Mucosa of rectum (tissue), 2 donors: Measurements from ENCODE around the gene CDHR2.
A peak's percentile ranks its signal among the peaks of the same experiment; 100 is the strongest.

ENCODE experiments used
- H3K27ac ChIP-seq, 2 donors: one replicate each; pipeline ENCODE4 v1.7.0; 2013; ENCODE audit warnings: inconsistent platforms in 2 of 2, low read depth in 2 of 2, low read length in 2 of 2
- H3K27me3 ChIP-seq, 2 donors: one replicate each; pipeline ENCODE4 v1.7.0; 2013; ENCODE audit warnings: low read length in 2 of 2; ENCODE audit not compliant: control insufficient read depth in 2 of 2, insufficient read depth in 2 of 2
- H3K36me3 ChIP-seq, 2 donors: one replicate each; pipeline ENCODE4 v1.7.0; 2013; ENCODE audit warnings: low read length in 2 of 2; ENCODE audit not compliant: control insufficient read depth in 2 of 2, insufficient read depth in 2 of 2
- H3K4me1 ChIP-seq, 2 donors: one replicate each; pipeline ENCODE4 v1.7.0; 2013; ENCODE audit warnings: low read length in 2 of 2, mild to moderate bottlenecking in 1 of 2; ENCODE audit not compliant: control insufficient read depth in 2 of 2, insufficient read depth in 2 of 2
- H3K4me3 ChIP-seq, 2 donors: one replicate each; pipeline ENCODE4 v1.7.0; 2013; ENCODE audit warnings: low read length in 2 of 2
- H3K9ac ChIP-seq, 2 donors: one replicate each; pipeline ENCODE4 v1.7.0; 2013; ENCODE audit warnings: low read length in 2 of 2, low read depth in 1 of 2, mild to moderate bottlenecking in 1 of 2
- H3K9me3 ChIP-seq, 2 donors: one replicate each; pipeline ENCODE4 v1.7.0; 2013; ENCODE audit warnings: low read length in 2 of 2; ENCODE audit not compliant: control insufficient read depth in 2 of 2
- donor health status: healthy.
- donor health status: Normal muscosa, but diverticular disease.

The CDHR2 gene, protein sequence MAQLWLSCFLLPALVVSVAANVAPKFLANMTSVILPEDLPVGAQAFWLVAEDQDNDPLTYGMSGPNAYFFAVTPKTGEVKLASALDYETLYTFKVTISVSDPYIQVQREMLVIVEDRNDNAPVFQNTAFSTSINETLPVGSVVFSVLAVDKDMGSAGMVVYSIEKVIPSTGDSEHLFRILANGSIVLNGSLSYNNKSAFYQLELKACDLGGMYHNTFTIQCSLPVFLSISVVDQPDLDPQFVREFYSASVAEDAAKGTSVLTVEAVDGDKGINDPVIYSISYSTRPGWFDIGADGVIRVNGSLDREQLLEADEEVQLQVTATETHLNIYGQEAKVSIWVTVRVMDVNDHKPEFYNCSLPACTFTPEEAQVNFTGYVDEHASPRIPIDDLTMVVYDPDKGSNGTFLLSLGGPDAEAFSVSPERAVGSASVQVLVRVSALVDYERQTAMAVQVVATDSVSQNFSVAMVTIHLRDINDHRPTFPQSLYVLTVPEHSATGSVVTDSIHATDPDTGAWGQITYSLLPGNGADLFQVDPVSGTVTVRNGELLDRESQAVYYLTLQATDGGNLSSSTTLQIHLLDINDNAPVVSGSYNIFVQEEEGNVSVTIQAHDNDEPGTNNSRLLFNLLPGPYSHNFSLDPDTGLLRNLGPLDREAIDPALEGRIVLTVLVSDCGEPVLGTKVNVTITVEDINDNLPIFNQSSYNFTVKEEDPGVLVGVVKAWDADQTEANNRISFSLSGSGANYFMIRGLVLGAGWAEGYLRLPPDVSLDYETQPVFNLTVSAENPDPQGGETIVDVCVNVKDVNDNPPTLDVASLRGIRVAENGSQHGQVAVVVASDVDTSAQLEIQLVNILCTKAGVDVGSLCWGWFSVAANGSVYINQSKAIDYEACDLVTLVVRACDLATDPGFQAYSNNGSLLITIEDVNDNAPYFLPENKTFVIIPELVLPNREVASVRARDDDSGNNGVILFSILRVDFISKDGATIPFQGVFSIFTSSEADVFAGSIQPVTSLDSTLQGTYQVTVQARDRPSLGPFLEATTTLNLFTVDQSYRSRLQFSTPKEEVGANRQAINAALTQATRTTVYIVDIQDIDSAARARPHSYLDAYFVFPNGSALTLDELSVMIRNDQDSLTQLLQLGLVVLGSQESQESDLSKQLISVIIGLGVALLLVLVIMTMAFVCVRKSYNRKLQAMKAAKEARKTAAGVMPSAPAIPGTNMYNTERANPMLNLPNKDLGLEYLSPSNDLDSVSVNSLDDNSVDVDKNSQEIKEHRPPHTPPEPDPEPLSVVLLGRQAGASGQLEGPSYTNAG (N-terminal part only)

DNA sequence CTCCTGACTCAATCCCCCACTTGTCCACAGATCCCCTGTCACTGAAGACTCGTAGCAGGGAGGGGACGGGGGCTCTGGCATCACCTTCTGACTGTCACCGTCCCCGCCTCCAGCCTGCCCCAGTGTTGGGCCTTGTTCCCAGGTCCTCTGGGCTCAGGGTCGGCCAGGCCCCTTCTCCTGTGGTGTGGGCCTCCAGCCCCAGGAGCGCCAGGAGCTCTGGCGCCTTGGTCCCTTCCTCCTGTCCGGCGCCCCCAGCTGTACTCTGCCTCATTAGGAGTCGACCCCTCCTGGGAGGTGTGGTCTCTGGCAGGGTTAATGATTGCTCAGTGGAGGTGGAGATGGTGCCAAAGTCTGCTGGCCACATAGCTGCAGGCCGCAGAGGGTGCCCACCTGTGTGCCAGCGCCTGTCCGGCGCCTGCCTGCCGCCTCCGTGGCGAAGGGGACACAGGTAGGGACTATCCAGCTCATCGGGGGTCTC, at the start of gene CDHR2:
Gene CDHR2, plus strand, starts transcription at position 376 of the 478 bp plus-strand sequence. CDS start 16,011 bp downstream, outside the sequence.
- Histone ChIP-seq H3K9me3 (no peaks in the 10 kb centered on the region), H3K27me3 (no peaks in the 10 kb centered on the region), H3K4me3 (peak within 1 kb of the TSS; percentile 44 to 59), H3K36me3 (no peaks in the 10 kb centered on the region), H3K9ac (peak within 1 kb of the TSS; percentile 60 to 75), H3K27ac (peak within 1 kb of the TSS; percentile 95 to 99), H3K4me1 (peaks cover 43 to 55% of the 10 kb centered on the region in 2 donors)

DNA sequence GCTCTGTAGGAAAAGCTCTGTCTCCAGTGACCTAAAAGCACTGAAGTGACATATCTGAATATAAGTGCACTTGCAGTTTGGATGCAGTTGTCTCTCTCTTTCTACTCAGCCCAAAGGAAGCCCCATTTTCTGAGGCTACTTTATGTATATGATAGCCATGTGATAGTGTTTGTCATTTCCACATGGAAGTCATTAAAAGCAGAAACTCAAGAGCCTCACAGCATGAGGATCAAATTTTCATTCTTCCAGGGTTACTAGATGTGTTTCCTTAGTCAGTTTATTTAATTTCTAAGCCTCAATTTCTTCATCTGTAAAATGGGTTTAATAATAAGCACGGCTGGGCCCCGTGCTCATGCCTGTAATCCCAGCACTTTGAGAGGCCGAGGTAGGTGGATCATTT, 48.6 kb upstream of the CDHR2 start:
- H3K36me3 ChIP-seq, result peaks cover 56 to 61% of the 10 kb centered on the region in 2 donors
- H3K27me3 ChIP-seq, result no peaks in the 10 kb centered on the region
- no peaks in the 10 kb centered on the region for H3K9me3 ChIP-seq
- H3K4me3 ChIP-seq, result no peak overlapping the region
- H3K9ac ChIP-seq, result no peak overlapping the region
- no peak overlapping the region for H3K27ac ChIP-seq
- H3K4me1 ChIP-seq, result no peaks in the 10 kb centered on the region

DNA sequence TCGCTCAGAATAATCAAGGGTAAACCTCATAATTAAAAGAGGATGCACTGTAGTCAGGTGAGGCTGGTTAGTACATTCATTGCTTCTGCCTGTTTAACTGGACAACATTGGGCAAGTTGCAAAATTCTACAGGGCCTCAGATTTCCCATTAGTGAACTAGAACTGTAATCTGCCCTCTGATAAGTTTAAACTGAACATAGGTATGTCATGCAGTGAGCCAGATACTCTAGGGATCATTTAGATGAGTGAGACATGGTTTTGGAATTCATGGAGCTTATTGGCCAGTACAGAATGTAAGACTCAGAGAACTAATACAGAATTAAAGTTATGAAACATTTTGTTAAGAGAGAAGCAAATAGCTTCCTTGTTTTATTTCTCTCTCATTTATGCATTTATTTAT, 47.8 kb upstream of the CDHR2 start:
- Histone ChIP-seq H3K27ac (no peak overlapping the region), H3K36me3 (peaks cover 48 to 58% of the 10 kb centered on the region in 2 donors), H3K4me3 (no peak overlapping the region), H3K9me3 (no peaks in the 10 kb centered on the region), H3K9ac (no peak overlapping the region), H3K27me3 (no peaks in the 10 kb centered on the region), H3K4me1 (no peaks in the 10 kb centered on the region)

DNA sequence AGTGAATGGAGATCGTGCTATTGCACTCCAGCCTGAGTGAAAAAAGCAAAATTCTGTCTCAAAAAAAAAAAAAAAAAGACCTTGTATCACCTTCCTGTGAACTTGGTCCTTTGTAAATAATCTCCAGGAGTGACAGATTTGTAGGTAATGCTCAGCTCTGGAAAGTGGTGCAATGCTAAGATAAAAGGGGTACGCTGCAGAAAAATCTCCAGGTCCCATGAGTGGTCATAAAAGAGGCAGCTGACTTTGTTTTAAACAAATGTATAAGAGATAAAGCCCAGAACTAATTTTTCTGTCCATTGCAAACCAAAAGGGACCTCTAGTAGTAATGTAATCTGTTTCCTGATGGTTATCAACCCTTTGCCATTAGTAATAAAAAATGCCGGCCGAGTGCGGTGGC, 45.6 kb upstream of the CDHR2 start:
- no peaks in the 10 kb centered on the region for H3K9me3 ChIP-seq
- H3K4me1 ChIP-seq, result no peaks in the 10 kb centered on the region
- H3K27me3 ChIP-seq, result no peaks in the 10 kb centered on the region
- H3K4me3 ChIP-seq, result no peak overlapping the region
- H3K9ac ChIP-seq, result no peak overlapping the region
- H3K27ac ChIP-seq, result no peak overlapping the region
- peaks cover 50 to 62% of the 10 kb centered on the region in 2 donors for H3K36me3 ChIP-seq

DNA sequence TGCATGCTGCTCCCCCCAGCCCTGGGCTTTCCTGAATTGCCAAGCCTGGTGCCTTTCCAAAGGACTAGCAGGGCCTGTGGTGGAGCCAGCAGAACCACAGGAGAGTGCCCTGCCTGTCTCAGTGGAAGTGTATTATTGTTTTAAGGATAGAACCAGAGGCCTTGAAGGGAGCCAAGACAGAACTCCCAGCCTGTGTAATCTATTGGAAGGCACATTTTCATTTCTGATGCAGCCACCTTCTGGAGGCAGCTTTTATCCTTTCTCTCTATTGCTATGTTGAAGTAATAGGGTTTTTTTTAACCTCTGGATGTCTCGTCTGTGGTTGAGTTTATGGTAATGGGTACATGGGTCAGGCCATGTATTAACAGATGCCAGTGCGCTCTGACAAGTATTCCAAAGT, 41.2 kb upstream of the CDHR2 start:
- no peak overlapping the region for H3K27ac ChIP-seq

DNA sequence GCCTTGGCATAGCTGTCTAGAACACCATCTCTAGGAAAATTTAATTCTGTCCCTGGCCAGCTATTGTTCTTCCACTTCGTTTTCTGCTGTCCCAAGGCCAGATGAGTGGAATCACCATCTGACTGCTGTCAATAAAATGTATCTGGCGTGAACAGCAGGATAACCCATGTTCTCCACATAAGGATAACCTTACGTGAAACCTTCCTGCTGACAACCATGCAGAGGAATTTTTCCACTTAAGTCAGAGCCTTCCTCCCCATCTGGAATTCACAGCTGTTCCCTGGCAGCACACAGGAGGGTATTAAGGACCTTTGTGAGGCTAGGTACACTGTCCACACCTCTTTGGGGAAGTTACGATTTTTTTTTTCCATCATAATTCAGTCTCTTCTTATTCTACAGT, 40.5 kb upstream of the CDHR2 start:
- H3K9ac ChIP-seq, result no peak overlapping the region
- H3K4me1 ChIP-seq, result no peaks in the 10 kb centered on the region
- H3K27ac ChIP-seq, result no peak overlapping the region
- H3K9me3 ChIP-seq, result no peaks in the 10 kb centered on the region
- H3K4me3 ChIP-seq, result no peak overlapping the region
- peaks cover 22 to 38% of the 10 kb centered on the region in 2 donors for H3K36me3 ChIP-seq
- H3K27me3 ChIP-seq, result no peaks in the 10 kb centered on the region

More for the DNA sequence above, 41.2 kb upstream of the CDHR2 start:
- Histone ChIP-seq H3K9ac (no peak overlapping the region), H3K27me3 (no peaks in the 10 kb centered on the region), H3K4me3 (no peak overlapping the region), H3K9me3 (no peaks in the 10 kb centered on the region), H3K36me3 (peaks cover 22 to 38% of the 10 kb centered on the region in 2 donors), H3K4me1 (no peaks in the 10 kb centered on the region)

DNA sequence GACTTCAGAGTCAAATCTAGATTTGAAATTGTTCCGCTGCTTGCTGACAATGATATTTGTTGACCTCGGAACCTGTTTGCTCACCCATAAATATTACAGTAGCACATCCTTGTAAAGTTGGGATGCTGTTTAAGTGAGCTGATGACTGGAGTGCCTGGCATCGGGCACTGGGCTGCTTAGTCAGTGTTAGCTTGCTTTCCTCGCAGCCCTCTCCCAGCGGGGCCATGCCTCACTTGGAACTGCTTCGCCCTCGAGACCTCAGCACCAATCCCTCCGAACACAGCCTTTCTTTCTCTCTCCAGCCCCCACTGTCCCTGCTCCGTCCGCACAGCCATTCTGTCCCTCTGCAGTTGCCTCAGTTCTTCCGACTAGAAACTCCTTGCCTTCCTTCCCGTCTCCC, 35.4 kb upstream of the CDHR2 start:
- Histone ChIP-seq H3K4me1 (no peaks in the 10 kb centered on the region), H3K4me3 (no peak overlapping the region), H3K27ac (no peak overlapping the region), H3K9me3 (no peaks in the 10 kb centered on the region), H3K27me3 (no peaks in the 10 kb centered on the region), H3K36me3 (peaks cover 1 to 4% of the 10 kb centered on the region in 2 donors), H3K9ac (no peak overlapping the region)

DNA sequence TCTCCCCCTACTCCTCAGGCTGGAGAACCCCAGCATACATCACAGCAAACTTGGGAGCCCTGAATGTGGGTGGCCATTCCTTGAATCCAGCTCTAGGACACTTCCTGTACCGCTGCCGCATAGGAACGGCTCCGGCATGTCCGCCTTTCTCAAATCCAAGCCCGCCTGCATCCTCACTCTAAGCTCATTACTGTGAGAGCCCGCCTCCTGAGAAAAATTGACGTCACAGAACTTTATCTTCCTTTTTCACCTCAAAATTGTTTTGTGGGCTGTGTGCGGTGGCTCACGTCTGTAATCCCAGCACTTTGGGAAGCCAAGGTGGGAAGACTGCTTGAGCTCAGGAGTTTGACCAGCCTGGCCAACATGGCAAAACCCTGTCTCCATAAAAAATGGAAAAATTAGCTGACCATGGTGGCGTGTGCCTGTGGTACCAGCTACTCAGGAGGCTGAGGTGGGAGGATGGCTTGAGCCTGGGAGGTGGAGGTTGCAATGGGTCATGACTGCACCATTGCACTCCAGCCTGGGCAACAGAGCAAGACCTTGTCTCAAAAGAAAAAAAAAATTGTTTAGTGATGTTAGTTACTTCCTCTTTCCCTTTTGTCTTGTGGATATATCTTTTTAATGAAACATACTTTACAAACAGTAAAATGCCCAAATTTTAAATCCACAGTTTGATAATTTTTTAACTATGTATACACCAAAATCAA, 34.7 kb upstream of the CDHR2 start:
- Histone ChIP-seq H3K4me3 (no peak overlapping the region), H3K27me3 (no peaks in the 10 kb centered on the region), H3K4me1 (no peaks in the 10 kb centered on the region), H3K9ac (no peak overlapping the region), H3K9me3 (no peaks in the 10 kb centered on the region), H3K27ac (no peak overlapping the region), H3K36me3 (no peaks in the 10 kb centered on the region)

DNA sequence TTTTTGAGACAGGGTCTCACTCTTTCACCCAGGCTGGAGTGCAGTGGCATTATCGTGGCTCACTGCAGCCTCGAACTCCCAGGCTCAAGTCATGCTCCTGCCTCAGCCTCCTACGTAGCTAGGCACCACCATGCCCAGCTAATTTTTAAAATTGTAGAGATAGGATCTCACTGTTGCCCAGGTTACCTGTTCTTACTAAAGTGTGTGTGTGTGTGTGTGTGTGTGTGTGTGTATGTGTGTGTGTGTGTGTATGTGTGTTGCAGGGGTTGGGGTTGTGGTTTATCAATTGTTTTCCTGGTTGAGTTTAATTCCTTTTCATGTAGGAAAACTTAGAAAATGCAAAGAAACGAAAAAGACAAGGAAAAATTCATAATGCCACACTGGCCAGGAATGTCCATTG, 33.7 kb upstream of the CDHR2 start:
- Histone ChIP-seq H3K27ac (no peak overlapping the region), H3K4me1 (peaks cover 0 to 2% of the 10 kb centered on the region in 2 donors), H3K4me3 (no peak overlapping the region), H3K36me3 (no peaks in the 10 kb centered on the region), H3K27me3 (no peaks in the 10 kb centered on the region), H3K9ac (no peak overlapping the region), H3K9me3 (no peaks in the 10 kb centered on the region)
